ENCODE results near the gene PAX8.
"Not testable (repeated sequence)": the region's sequence is repeated elsewhere in the genome, so short reads cannot be mapped to it uniquely, and the experiment has no call there.

Gene PAX8

DNA sequence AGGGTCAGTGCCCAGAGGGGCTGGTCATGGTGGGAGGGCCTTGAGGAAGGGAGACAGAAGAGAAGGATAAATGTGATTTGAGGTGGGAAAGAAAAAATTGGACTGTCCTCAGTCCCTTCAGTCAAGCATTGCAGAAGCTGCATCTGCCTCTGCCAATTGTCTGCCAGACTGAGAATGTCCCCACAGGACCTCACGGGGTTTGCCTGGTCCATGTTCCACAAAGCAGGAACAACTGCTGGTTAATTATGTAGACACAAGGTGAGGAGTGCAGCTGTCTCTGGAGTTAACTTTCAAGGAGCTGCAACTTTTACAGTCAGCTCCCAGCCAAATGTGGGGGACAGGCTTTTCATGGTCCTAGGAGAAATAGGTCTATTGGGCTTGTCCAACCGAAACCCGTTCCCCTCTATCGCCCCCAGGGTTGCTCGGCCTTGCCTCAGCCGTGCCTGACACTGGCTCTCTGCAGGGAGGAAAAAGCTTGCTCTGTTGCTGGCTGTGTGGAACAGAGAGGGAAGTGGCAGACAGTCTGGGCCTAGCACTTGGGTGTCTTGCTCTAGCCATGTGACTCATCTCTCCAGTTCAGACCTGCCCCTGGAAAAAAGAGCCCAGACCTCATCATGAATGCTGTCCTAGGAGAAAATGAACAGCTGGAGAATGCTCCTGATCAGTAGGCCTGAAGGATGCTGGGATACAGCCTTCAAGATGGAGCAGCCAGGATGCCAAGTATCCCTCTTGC is 31.1 kb upstream of the PAX8 start:
- H3K27ac ChIP-seq = no peak overlapping the region
- H3K4me3 ChIP-seq = no peak overlapping the region
- TF ChIP-seq, protein P1, sequence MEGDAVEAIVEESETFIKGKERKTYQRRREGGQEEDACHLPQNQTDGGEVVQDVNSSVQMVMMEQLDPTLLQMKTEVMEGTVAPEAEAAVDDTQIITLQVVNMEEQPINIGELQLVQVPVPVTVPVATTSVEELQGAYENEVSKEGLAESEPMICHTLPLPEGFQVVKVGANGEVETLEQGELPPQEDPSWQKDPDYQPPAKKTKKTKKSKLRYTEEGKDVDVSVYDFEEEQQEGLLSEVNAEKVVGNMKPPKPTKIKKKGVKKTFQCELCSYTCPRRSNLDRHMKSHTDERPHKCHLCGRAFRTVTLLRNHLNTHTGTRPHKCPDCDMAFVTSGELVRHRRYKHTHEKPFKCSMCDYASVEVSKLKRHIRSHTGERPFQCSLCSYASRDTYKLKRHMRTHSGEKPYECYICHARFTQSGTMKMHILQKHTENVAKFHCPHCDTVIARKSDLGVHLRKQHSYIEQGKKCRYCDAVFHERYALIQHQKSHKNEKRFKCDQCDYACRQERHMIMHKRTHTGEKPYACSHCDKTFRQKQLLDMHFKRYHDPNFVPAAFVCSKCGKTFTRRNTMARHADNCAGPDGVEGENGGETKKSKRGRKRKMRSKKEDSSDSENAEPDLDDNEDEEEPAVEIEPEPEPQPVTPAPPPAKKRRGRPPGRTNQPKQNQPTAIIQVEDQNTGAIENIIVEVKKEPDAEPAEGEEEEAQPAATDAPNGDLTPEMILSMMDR (IDR thresholded peaks at IDR 0.05) = no peak
- DNase-seq (ENCODE audit: low spot score) = no peak

DNA sequence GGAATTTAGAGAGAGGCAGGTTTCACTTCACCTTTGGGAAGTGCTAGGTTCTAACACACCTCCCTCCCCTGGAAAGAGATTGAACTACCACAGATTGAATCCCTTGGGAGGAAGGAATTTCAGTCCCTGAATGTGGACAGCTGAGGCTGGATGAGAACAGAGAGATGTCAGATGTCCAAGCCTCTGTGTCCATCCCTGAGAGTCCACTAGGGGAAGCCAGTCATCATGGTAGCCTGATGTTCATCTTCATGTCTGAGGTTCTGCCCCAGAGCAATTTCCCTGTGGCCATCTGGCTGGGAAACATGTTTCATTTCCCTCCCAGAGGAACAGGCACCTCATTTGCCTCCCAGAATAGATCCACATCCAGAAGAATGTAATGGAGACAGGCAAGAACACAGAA is 30.1 kb upstream of the PAX8 start:
- not testable (repeated sequence) for H3K27ac ChIP-seq; H3K4me3 ChIP-seq; DNase-seq (ENCODE audit: low spot score)

- not testable (repeated sequence) for DNase-seq (ENCODE audit: low spot score); H3K27ac ChIP-seq; H3K4me3 ChIP-seq
Observed at GRCh38 chr2:113306207-113306606, 27.5 kb upstream of the PAX8 start.

GRCh38 chr2:113305749-113306148 is 27.0 kb upstream of the PAX8 start:
- not testable (repeated sequence) for H3K4me3 ChIP-seq; H3K27ac ChIP-seq; DNase-seq (ENCODE audit: low spot score)

GRCh38 chr2:113305146-113305545 is 26.4 kb upstream of the PAX8 start:
- DNase-seq (ENCODE audit: low spot score) = no peak
- Histone ChIP-seq H3K4me3 (no peak overlapping the region), H3K27ac (no peak overlapping the region)
- TF ChIP-seq, protein P1 (IDR thresholded peaks at IDR 0.05) = no peak

GRCh38 chr2:113304702-113305101 is 26.0 kb upstream of the PAX8 start:
- Histone ChIP-seq H3K27ac (no peak overlapping the region), H3K4me3 (no peak overlapping the region)
- no peak for DNase-seq (ENCODE audit: low spot score)
- TF ChIP-seq, protein P1 (IDR thresholded peaks at IDR 0.05) = no peak

DNA sequence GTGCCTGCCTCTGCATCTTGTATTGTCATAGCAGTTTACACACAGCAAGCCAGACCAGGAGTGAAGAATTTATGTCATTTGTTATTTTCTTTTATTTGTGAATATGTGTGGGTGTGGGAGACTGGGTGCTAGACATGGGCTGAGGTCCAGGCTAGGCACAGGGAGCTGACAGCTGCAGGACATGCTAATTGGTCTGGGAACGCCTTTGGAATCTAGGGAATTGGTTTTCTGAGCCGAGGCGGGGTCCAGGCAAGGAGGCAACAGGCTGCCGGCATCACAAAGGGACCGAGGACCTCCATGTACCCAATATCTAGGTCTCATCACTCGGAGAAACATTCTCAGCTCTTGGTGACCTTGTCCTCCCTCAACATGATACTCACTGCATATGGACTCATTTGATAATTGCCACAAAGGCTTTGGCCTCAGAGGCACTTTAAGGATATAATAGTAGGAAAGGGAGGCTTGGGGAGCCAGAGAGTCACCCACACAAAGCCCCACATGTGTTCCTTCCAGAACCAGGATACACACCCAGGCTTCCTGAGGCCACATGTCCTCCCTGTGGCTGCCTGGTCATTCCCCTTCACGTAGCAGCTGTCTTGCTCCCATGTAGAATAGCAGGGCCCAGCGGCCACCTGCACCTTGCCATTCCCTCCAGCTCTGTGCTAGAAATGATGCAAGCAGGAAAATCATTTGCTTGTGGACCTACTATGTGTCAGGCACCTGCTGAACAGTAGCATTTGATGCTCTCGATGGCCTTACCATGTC is 23.7 kb upstream of the PAX8 start:
- not testable (repeated sequence) for H3K27ac ChIP-seq; H3K4me3 ChIP-seq; DNase-seq (ENCODE audit: low spot score)

DNA sequence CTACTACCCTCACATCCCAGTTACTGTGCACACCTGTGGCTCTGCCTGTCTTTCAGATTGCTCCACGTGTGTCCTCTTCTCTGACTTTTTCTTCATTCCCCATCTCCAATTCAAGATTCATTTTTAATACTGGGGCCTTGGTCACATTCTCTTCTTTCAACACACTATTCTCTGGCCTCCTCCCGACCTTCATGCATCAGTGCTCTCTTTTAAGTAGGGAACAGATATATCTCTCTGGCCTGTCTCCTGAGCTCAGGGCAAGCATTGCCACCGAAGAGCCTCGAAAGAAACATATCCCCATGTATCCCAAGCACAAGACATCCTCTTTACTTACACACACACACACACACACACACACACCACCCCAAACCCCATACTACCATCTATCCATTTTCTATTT is 21.6 kb upstream of the PAX8 start:
- no peak overlapping the region for H3K4me3 ChIP-seq
- no peak overlapping the region for H3K27ac ChIP-seq
- TF ChIP-seq, protein P1 (IDR thresholded peaks at IDR 0.05) = no peak
- no peak for DNase-seq (ENCODE audit: low spot score)

DNA sequence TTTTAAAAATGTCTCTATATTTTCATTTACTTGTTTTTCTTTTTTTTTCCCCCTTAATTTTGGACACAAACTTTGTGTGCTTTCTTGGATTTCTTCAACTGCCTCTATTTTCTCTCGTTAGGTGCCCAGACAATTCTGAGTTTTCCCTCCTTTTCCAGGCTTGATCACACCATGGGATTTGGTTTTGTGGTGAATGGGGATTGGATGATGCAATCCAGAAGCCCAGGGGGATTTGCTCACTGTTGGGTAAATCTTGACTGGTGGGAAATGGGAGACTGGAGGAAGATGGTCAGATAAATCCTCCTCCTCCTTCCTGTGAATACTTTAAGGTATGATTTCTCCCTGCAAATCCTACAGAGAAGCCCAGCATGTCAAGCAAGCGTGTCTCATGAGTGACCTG is 19.5 kb upstream of the PAX8 start:
- TF ChIP-seq, protein P1 (IDR thresholded peaks at IDR 0.05) = no peak
- no peak overlapping the region for H3K4me3 ChIP-seq
- DNase-seq (ENCODE audit: low spot score) = no peak

DNA sequence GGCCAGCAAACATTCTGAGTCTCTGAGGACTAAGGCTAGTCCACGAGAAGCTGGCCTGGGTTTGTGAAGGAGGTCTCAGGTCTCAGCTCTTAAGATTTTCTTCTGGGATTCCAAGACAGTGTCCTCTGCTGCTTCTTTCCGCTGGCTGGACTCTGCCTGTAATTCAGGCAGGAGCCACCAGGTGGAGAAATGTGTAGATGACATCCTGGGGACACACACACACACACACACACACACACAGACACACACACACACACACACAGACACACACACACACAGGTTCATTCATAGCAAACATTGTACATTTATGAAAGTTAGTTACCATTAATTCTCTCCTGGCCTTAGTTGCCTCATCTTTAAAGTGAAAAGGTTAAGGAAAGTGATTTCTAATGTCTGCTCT is 18.9 kb upstream of the PAX8 start:
- not testable (repeated sequence) for H3K27ac ChIP-seq; DNase-seq (ENCODE audit: low spot score)

More for the DNA sequence above, 19.5 kb upstream of the PAX8 start:
- no peak overlapping the region for H3K27ac ChIP-seq

More for the DNA sequence above, 18.9 kb upstream of the PAX8 start:
- H3K4me3 ChIP-seq = not testable (repeated sequence)

Data from coronary artery (tissue), 2 donors.